Measurements from ENCODE around the gene TBC1D2B.
"Not testable (repeated sequence)": the region's sequence is repeated elsewhere in the genome, so short reads cannot be mapped to it uniquely, and the experiment has no call there.

The TBC1D2B gene

DNA sequence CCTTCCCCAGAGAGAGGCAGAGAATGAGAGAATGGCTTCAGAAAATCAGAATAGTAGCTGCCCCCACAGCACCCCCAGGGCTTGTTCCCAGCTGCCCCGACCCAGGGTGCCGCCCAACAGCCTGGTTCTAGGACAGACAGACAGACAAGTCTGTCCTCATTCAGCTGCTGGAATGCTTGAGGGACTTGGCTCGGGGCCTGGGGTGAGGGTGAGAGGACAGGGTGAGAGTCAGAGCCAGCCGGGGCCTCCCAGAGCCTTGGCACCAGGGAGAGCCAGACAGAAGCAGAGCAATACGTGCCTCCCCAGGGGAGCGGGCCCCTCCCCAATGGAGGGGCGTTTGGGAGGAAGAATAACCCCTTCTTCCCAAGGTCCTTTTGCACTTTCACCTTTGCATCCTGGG is 105.6 kb downstream of the TBC1D2B start:
- not testable (repeated sequence) for DNase-seq

DNA sequence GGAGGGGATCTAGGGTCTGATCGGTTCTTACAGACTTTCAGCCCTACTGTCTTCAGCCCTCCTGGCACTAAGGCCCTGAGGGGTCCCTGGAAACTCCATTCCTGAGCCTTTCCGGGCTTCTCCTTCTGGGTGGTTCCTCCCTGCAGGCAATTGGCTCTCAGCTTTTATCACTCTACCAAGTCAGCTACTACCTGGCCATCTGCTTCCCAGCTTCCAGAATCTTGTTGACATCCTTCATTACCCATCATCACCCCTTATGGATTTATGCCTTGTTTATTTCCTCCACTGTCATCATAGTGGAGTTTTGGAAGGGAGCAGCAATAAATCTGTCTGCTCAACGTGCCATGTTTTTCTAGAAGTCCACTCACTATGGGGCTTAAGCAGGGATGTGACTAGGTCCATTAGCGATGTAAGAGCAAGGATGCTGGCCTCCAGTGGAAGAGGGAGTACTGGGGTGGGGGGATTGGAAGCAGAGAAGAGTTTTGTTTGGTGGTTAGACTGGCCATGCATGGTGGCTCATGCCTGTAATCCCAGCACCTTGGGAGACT is 106.6 kb downstream of the TBC1D2B start:
- not testable (repeated sequence) for DNase-seq

DNA sequence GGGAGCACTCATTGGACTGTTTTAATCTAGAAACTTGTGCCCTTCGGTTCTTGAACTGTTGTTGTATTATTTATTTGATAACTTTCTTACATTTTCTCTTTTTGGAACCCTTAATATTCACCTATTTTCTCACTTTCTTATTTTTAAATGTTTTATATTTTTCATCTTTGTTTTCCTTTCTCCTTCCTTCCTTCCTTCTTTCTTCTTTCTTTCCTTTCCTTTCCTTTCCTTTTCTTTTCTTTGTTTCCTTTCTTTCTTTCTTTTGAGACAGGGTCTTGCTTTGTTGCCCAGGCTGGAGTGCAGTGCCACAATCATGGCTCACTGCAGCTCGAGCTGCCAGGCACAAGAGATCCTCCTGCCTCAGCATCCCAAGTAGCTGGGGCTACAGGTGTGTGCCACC is 108.5 kb downstream of the TBC1D2B start:
- no peak for DNase-seq

DNA sequence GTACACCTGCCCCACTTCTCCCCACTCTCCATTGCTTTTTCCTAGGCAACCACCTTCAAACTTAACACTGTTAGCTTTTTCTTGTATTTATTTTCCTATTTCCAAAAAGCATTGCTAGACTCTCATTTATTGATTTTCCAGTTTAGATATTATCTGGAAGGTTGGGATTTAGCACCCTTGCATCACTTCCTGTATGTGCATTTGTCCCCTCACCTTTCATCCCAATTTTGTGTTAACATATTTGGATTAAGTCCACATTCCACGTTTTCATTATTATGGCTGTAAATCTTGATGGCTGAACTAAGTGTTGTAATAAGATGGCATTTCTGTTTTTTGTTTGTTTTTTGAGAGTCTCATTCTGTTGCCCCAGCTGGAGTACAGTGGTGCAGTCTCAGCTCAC is 109.7 kb downstream of the TBC1D2B start:
- no peak for DNase-seq

DNA sequence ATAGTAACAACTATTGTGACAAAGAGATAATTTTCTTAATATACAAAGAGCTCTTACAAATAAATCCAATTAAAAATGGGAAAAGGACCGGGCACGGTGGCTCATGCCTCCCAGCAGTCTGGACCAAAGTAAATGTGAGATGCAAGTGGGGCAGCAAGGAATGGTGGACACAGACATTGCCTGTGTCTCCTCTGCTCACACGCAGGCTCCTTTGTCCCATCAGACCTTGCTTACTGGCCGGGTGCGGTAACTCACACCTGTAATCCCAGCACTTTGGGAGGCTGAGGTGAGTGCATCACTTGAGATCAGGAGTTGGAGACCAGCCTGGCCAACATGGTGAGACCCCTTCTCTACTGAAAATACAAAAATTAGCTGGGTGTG is 110.3 kb downstream of the TBC1D2B start:
- DNase-seq = not testable (repeated sequence)

DNA sequence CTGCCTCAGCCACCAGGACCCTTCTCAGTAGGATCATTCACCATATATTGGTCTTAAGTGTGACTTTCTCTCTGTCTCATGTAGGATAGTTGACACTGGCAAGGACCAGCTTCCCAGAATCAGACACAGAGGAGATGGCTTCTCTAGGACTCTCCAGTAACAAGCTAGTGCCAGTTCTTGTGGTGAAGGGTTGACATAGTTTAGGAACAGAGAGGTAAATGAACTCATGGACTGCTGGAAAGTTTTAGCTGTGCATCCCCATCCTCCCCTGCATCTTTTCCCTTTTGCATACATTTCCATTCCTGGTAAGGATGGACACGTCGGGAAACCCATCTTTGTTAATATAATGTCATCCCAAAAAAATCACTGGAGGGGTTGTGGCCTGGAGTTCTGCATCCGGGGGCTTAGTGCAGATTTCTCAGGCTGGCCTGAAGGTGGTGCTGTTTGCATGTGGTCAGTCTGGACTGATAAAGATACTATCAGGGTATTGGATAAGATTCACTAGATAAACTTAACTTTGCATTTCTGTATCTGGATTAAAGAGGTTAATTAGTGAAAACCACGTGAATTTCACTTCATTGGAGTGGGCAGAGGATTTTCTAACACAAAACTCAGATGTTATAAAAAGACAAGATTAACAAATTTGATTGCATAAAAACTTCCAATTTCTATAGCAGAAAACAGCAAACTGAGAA is 110.8 kb downstream of the TBC1D2B start:
- DNase-seq = no peak

DNA sequence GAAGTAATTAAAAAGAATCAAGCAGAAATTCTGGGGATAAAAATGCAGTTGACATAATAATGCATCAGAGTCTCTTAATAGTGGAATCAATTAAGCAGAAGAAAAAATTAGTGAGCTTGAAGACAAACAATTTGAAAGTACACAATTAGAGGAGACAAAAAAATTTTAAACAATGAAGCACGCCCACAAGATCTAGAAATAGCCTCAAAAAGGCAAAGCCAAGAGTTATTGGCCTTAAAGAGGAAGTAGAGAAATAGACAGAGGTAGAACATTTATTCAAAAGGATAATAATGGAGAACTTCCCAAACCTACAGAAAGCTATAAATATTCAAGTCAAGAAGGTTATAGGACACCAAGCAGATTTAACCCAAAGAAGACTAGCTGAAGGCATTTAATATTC is 113.3 kb downstream of the TBC1D2B start:
- DNase-seq = no peak

DNA sequence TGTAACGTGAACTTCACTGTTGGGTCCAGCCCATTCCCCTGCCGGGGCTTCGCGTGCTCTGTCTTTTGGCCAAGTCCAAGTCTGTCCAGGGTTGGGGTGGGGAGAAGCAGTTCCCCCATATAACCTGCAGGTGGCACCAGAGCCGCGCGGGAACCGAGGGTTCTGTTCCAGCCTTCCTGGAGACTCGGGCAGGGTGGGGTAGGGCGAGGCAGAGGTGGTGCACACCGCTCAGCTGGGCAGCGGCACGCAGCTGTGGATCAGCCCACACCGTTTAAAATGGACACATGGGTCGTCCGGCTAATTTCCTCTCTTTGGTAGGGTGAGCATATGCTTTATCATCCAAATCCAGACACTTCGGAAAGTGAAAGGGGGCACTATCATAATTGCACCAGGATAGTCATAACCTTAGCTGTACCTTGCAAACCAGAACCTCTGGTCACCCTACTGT is 118.1 kb downstream of the TBC1D2B start:
- DNase-seq = peak; percentile 27

DNA sequence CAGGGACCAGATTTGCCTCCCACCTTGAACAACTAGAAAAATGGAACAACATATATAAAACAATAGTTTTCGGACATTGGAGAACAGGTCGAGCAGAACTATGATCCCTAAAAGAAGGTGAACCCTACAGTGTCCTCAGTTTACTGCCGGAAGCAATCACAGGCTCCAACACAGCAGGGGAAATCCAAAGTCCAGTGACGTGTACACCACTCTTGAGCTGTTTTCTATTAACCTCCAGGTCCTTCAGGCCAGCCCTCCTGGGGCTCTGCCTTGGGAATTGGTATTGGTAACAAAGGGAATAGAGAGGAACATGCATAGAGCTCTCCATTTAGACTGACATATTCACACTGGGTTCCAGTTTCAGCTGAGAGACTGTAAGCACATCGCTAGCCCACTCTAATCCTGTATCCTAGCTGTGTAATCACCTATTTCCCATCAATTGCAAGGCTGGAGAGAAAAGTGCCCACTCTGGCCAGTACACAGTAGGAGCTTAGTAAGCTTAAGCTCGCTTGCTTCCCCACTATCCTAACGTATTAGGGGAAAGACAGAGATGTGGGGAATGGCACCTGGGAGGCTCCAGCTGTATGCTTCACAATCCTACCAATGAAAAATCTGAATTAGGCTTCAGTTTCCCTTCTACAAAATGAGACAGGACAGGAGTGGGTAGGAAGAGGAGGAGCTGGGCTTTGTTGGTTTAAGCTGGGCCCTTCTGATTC is 118.6 kb downstream of the TBC1D2B start:
- DNase-seq = not testable (repeated sequence)

DNA sequence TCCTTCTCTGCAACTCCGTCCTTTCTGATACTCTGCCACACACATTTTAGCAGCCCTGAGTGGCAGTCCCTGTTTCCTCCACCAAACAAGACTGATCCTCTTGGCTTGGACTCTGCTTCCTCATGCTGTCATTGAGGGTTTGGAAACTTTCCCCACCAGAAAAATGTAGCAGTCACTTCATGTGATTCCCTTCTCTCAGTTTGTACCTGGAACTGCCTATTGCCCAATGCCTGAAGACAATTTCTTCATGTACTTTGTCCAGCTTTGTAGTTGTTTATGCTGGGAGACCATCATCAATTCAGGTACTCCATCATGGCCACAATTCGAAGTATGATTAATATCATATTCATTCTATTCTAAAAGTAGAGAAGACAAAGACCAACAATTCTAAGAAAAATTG is 119.5 kb downstream of the TBC1D2B start:
- not testable (repeated sequence) for DNase-seq

DNA sequence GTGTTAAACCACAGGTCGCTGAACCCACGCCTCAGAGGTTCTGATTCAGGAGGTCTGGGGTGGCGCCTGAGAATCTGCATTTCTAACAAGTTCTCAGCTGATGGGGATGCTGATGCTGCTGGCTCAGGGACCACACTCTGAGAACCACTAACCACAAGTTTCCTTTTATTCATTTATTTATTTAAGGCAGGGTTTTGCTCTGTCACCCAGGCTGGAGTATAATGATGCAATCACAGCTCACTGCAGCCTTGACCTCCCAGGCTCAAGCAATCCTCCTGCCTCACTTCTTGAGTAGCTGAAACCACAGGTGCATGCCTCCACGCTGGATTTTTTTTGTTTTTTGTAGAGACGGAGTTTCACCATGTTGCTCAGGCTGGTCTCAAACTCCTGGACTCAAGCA is 123.6 kb downstream of the TBC1D2B start:
- DNase-seq = not testable (repeated sequence)

DNA sequence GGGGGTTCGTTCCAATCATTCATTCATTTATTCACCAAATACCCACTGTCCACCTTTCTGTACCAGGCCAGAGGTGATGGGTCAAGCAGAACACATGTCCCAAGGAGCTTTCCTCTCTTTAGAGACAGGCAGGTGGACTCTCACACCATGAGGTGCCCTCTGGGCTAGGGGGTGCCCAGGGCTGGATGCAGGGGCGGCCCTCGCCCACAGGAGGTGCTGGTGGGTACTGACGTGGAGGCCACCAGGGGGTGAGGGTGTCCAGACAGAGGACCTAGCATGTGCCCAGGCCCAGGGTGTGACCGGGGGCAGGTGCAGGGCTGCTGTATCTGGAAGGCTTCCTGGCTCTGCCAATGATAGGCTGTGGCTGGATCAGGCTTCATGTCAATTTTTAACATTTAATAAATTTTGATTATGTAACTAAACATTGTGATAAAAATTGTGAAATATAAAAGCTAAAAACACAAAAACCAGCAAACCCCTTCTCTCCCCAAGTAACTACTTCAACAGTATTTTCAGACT is 124.5 kb downstream of the TBC1D2B start:
- not testable (repeated sequence) for DNase-seq

DNA sequence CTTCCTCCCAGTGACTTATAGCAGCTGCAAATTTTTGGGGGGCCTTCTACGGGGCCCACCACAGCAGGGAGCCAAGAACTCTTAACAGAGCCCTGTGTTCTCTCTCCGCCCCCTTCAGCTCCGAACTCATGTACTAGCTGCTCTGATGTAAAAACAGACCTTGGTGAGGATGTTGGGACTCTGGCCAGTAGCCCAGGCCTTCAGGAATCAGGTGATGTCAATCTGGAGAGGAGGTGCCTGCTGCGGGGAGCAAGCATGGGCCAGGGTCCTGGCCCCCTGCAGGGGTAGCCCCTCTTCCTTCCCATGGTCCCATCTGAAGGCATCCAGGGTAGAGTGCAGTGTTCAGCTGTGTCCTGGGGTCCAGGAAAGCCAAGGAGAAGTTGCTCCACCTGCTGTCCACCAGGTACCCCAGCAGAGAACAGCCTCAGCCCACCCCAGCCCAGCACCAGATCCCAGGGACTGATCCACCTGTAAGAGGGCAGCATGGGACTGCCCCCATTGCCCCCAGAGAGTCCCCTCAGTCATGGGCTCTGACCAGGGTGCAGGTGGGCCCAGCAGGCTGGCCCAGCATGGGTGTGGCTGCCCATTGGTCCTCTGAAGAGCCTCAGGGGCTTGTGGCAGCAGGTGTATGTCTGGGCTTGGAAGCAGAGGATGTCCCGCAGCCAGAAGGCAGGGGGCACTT is 126.3 kb downstream of the TBC1D2B start:
- DNase-seq = not testable (repeated sequence)

DNA sequence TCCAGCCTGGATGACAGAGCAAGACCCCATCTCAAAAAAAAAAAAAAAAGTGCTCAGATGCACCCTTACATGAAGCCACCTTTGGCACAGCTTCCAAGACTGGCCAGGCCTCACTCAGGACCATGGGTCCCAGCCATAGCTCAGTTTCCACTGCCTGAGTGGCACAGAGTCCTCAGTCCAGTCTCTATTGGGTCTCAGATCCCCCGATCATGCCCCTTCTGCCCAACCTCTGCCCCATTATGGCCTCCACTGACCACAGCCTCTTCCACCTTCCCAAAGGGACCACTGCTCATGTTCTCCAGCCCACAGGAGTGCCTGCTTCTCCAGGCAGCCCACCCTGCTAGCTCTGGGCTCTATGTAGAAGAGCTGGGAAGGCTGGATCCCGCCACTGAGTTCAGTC is 127.0 kb downstream of the TBC1D2B start:
- DNase-seq = not testable (repeated sequence)

DNA sequence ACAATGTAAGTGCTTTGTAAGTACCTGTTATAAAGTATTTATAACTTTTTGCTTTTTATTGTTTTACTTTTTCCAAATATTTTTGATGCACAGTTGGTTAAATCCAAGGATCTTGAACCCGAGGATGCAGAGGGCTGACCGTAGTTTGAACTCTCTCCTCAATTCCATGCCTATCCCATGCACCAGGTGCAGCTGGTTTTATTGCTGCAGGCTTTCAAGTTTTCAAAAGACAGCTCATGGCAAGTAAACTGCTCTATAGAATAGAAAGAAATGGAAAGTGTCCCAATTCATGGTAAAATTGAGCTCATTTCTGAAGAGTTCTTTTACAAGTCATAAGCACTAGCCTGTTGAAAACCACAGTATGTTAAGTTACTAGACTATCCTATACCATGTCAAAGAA is 131.9 kb downstream of the TBC1D2B start:
- DNase-seq = no peak
